ENCODE results near the gene RNF13.
"Not testable (repeated sequence)": the region's sequence is repeated elsewhere in the genome, so short reads cannot be mapped to it uniquely, and the experiment has no call there.

RNF13 gene

GRCh38 chr3:149815321-149815720 lies 2.3 kb downstream of the RNF13 start:
- Mint-ChIP-seq H3K27me3 (no peaks in the 10 kb centered on the region), H3K9me3 (no peaks in the 10 kb centered on the region), H3K4me3 (peak overlapping the region; percentile 92), H3K4me1 (peaks cover 65% of the 10 kb centered on the region), H3K27ac (no peak overlapping the region), H3K36me3 (ENCODE audit: low read depth) (peaks cover 4% of the 10 kb centered on the region)
- DNase-seq: no peak
- no peak for ATAC-seq

DNA sequence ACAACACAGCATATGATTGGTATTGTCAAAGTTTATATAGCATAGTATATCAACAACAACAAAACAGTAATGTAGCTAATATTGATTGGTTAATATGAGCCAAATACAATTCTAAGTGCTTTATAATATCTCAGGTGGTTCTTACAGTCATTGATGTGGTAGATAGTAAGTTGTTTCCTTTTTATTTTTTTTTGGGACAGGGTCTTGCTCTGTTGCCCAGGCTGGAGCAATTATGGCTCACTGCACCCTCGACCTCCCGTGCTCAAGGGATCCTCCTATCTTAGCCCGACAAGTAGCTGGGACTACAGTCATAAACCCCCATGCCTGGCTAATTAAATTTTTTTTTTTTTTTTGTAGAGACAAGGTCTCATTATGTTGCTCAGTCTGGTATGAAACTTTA lies 2.7 kb downstream of the RNF13 start:
- Mint-ChIP-seq H3K36me3 (ENCODE audit: low read depth) (peaks cover 5% of the 10 kb centered on the region), H3K9me3 (no peaks in the 10 kb centered on the region), H3K27ac (no peak overlapping the region), H3K4me3 (no peak overlapping the region), H3K27me3 (no peaks in the 10 kb centered on the region), H3K4me1 (peaks cover 66% of the 10 kb centered on the region)
- ATAC-seq (no peak), DNase-seq (no peak)

DNA sequence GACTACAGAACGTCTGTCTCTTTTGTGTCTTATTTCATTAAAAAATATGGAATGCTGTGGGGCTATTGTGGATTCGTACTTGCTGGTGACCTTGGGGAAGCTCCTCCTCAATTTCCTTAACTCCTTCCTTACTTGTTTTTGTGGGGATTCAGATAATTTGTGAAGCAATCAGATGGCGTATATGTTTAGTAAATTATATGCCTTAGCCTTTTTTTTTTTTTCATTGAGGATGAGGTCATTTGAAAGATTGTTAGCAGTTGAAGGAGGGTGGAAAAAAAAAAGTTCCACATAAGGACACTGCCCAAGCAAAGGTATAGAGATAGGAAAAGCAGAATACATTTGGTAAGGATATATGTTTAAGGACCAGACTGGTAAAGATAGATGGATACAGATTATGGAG lies 3.3 kb downstream of the RNF13 start:
- H3K9me3 Mint-ChIP-seq: no peaks in the 10 kb centered on the region
- peaks cover 68% of the 10 kb centered on the region for H3K4me1 Mint-ChIP-seq
- no peak overlapping the region for H3K27ac Mint-ChIP-seq
- H3K4me3 Mint-ChIP-seq: no peak overlapping the region
- no peaks in the 10 kb centered on the region for H3K27me3 Mint-ChIP-seq
- H3K36me3 Mint-ChIP-seq (ENCODE audit: low read depth): peaks cover 6% of the 10 kb centered on the region
- ATAC-seq (no peak), DNase-seq (no peak)

GRCh38 chr3:149816986-149817385 lies 4.0 kb downstream of the RNF13 start:
- no peak for ATAC-seq
- Mint-ChIP-seq H3K4me1 (peaks cover 71% of the 10 kb centered on the region), H3K4me3 (no peak overlapping the region), H3K36me3 (ENCODE audit: low read depth) (peaks cover 11% of the 10 kb centered on the region), H3K27me3 (no peaks in the 10 kb centered on the region), H3K27ac (peak overlapping the region; percentile 8), H3K9me3 (peaks cover 7% of the 10 kb centered on the region)
- DNase-seq: no peak

GRCh38 chr3:149819432-149819831 lies 6.4 kb downstream of the RNF13 start:
- no peak for ATAC-seq
- H3K4me3 Mint-ChIP-seq: no peak overlapping the region
- DNase-seq: no peak
- no peaks in the 10 kb centered on the region for H3K27me3 Mint-ChIP-seq
- no peak overlapping the region for H3K27ac Mint-ChIP-seq
- peaks cover 21% of the 10 kb centered on the region for H3K36me3 Mint-ChIP-seq (ENCODE audit: low read depth)
- H3K9me3 Mint-ChIP-seq: peaks cover 12% of the 10 kb centered on the region
- H3K4me1 Mint-ChIP-seq: peaks cover 73% of the 10 kb centered on the region

- Mint-ChIP-seq H3K27me3 (no peaks in the 10 kb centered on the region), H3K9me3 (peaks cover 12% of the 10 kb centered on the region), H3K4me3 (no peak overlapping the region), H3K36me3 (ENCODE audit: low read depth) (peaks cover 20% of the 10 kb centered on the region), H3K4me1 (peaks cover 65% of the 10 kb centered on the region), H3K27ac (no peak overlapping the region)
- ATAC-seq (no peak), DNase-seq (no peak)
These were observed 7.2 kb downstream of the RNF13 start for GRCh38 chr3:149820183-149820582.

DNA sequence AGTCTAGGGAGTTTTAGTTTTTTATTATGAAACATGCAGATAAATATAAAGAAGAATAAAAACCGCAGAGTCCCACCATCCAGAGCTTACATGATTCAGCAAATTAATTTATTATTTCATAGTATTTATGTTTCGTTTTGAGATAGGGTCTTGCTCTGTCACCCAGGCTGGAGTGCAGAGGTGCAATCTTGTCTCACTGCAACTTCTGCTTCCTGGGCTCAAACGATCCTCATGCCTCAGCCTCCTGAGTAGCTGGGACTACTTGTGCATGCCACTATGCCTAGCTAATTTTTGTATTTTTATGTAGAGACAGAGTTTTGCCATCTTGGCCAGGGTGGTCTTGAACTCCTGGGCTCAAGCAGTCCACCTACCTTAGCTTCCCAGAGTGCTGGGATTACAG lies 13.6 kb downstream of the RNF13 start:
- Mint-ChIP-seq H3K4me3 (no peak overlapping the region), H3K27me3 (no peaks in the 10 kb centered on the region), H3K9me3 (peaks cover 23% of the 10 kb centered on the region), H3K36me3 (ENCODE audit: low read depth) (peaks cover 38% of the 10 kb centered on the region), H3K4me1 (peaks cover 26% of the 10 kb centered on the region), H3K27ac (no peak overlapping the region)
- DNase-seq: no peak
- ATAC-seq: no peak

GRCh38 chr3:149828390-149828789 lies 15.4 kb downstream of the RNF13 start:
- peaks cover 15% of the 10 kb centered on the region for H3K4me1 Mint-ChIP-seq
- peaks cover 24% of the 10 kb centered on the region for H3K9me3 Mint-ChIP-seq
- DNase-seq (no peak), ATAC-seq (no peak)
- no peak overlapping the region for H3K4me3 Mint-ChIP-seq
- peaks cover 46% of the 10 kb centered on the region for H3K36me3 Mint-ChIP-seq (ENCODE audit: low read depth)
- no peaks in the 10 kb centered on the region for H3K27me3 Mint-ChIP-seq
- no peak overlapping the region for H3K27ac Mint-ChIP-seq

DNA sequence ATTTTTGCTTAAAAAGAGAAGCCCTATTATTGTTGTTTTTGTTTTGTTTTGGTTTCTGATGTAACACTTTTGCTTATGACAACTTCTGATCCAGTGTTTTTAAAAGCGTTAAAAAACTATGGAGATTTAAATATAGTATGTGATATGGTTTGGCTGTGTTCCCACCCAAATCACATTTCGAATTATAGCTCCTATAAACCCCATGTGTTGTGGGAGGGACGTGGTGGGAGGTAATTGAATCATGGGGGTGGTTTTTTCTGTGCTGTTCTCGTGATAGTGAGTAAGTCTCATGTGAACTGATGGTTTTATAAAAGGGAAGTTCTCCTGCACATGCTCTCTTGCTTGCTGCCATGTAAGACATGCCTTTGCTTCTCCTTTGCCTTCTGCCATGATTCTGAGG lies 16.6 kb downstream of the RNF13 start:
- H3K4me1 Mint-ChIP-seq: peaks cover 10% of the 10 kb centered on the region
- H3K27ac Mint-ChIP-seq, ATAC-seq, H3K27me3 Mint-ChIP-seq, H3K4me3 Mint-ChIP-seq, DNase-seq: not testable (repeated sequence)
- peaks cover 44% of the 10 kb centered on the region for H3K36me3 Mint-ChIP-seq (ENCODE audit: low read depth)
- peaks cover 31% of the 10 kb centered on the region for H3K9me3 Mint-ChIP-seq

GRCh38 chr3:149830902-149831301 lies 17.9 kb downstream of the RNF13 start:
- Mint-ChIP-seq H3K36me3 (ENCODE audit: low read depth) (peaks cover 49% of the 10 kb centered on the region), H3K4me1 (peaks cover 7% of the 10 kb centered on the region), H3K9me3 (peaks cover 40% of the 10 kb centered on the region), H3K27ac (no peak overlapping the region), H3K4me3 (no peak overlapping the region), H3K27me3 (no peaks in the 10 kb centered on the region)
- DNase-seq (no peak), ATAC-seq (no peak)

DNA sequence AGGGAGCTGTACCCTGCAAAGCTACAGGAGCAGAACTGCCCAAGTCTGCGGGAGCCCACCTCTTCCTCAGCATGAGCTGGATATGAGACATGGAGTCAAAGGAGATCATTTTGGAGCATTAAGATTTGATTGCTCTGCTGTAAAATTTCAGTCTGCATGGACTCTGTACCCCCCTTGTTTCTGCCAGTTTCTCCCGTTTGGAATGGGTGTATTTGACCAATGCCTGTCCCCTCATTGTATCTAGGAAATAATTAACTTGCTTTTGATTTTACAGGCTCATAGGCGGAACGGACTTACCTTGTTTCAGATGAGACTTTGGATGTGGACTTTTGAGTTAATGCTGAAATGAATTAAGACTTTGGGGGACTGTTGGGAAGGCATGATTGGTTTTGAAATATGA lies 18.3 kb downstream of the RNF13 start:
- Mint-ChIP-seq H3K9me3 (peaks cover 40% of the 10 kb centered on the region), H3K36me3 (ENCODE audit: low read depth) (peaks cover 52% of the 10 kb centered on the region), H3K4me1 (peaks cover 7% of the 10 kb centered on the region), H3K27me3 (no peaks in the 10 kb centered on the region), H3K4me3 (no peak overlapping the region), H3K27ac (no peak overlapping the region)
- no peak for ATAC-seq
- DNase-seq: no peak

GRCh38 chr3:149832086-149832485 lies 19.1 kb downstream of the RNF13 start:
- H3K4me1 Mint-ChIP-seq: peaks cover 7% of the 10 kb centered on the region
- peaks cover 44% of the 10 kb centered on the region for H3K9me3 Mint-ChIP-seq
- no peak overlapping the region for H3K4me3 Mint-ChIP-seq
- ATAC-seq (no peak), DNase-seq (no peak)
- no peaks in the 10 kb centered on the region for H3K27me3 Mint-ChIP-seq
- peaks cover 59% of the 10 kb centered on the region for H3K36me3 Mint-ChIP-seq (ENCODE audit: low read depth)
- no peak overlapping the region for H3K27ac Mint-ChIP-seq

DNA sequence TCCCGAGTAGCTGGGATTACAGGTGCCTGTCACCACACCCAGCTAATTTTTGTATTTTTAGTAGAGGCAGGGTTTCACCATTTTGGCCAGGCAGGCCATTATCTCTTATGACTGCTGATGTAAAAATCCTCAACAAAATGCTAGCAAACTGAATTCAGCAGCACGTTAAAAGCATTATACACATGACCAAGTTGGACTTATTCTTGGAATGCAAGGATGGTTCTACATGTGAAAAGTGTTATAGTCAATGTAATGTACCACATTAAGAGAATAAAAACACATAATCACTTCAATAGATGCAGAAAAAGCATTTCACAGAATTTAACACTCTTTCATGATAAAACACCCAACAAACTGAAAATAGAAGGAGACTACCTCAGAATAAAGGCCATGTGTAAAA lies 20.2 kb downstream of the RNF13 start:
- no peak overlapping the region for H3K4me3 Mint-ChIP-seq
- no peak for ATAC-seq
- peaks cover 7% of the 10 kb centered on the region for H3K4me1 Mint-ChIP-seq
- no peak overlapping the region for H3K27ac Mint-ChIP-seq
- H3K27me3 Mint-ChIP-seq: no peaks in the 10 kb centered on the region
- peaks cover 67% of the 10 kb centered on the region for H3K36me3 Mint-ChIP-seq (ENCODE audit: low read depth)
- DNase-seq: no peak
- peaks cover 56% of the 10 kb centered on the region for H3K9me3 Mint-ChIP-seq

- peaks cover 27% of the 10 kb centered on the region for H3K4me1 Mint-ChIP-seq
- not testable (repeated sequence) for H3K4me3 Mint-ChIP-seq, DNase-seq, ATAC-seq, H3K27me3 Mint-ChIP-seq, H3K27ac Mint-ChIP-seq
- peaks cover 32% of the 10 kb centered on the region for H3K9me3 Mint-ChIP-seq
- H3K36me3 Mint-ChIP-seq (ENCODE audit: low read depth): peaks cover 42% of the 10 kb centered on the region
These were observed 25.5 kb downstream of the RNF13 start for GRCh38 chr3:149838491-149838890.

- H3K4me1 Mint-ChIP-seq: peaks cover 30% of the 10 kb centered on the region
- H3K27ac Mint-ChIP-seq, DNase-seq, H3K4me3 Mint-ChIP-seq, ATAC-seq, H3K27me3 Mint-ChIP-seq: not testable (repeated sequence)
- peaks cover 40% of the 10 kb centered on the region for H3K36me3 Mint-ChIP-seq (ENCODE audit: low read depth)
- H3K9me3 Mint-ChIP-seq: peaks cover 26% of the 10 kb centered on the region
These were observed 26.5 kb downstream of the RNF13 start for GRCh38 chr3:149839469-149839868.

GRCh38 chr3:149839896-149840295 lies 26.9 kb downstream of the RNF13 start:
- Mint-ChIP-seq H3K27me3 (no peaks in the 10 kb centered on the region), H3K4me1 (peaks cover 30% of the 10 kb centered on the region), H3K36me3 (ENCODE audit: low read depth) (peaks cover 36% of the 10 kb centered on the region), H3K9me3 (peaks cover 22% of the 10 kb centered on the region), H3K4me3 (no peak overlapping the region), H3K27ac (no peak overlapping the region)
- DNase-seq (no peak), ATAC-seq (no peak)

Measured in activated naive CD8-positive, alpha-beta T cell treated with anti-CD3 and anti-CD28 coated beads, Interleukin-2, amount 50 U/mL, for 24 hours (primary cell).